Stimulated activated CD4-positive, alpha-beta T cell treated with anti-CD3 and anti-CD28 coated beads, Interleukin-2, amount 100 ng/mL, for 24 hours (primary cell): ENCODE results near the gene MEIOC.

ENCODE experiments used
- DNase-seq, 2 donors: peaks; one replicate each; pipeline ENCODE4 v3.0.0-alpha.2; 2020

Gene MEIOC

GRCh38 chr17:44719444-44719843 is 63.2 kb downstream of the MEIOC start:
- no peak for DNase-seq

GRCh38 chr17:44722254-44722653 is 66.0 kb downstream of the MEIOC start:
- DNase-seq = no peak
